Fibroblast of villous mesenchyme (primary cell): Measurements from ENCODE around the gene IL17A. TPM values are rescaled to one million over a fixed set of nuclear protein-coding genes. Genes with fewer than 3 reads are reported as not detected.

Experiments
- DNase-seq: peaks from one replicate; pipeline ENCODE4 v3.0.0-alpha.2; 2010; ENCODE audit warnings: low read depth
- H3K4me3 ChIP-seq: 2 replicates; pipeline ENCODE4 v1.5.1; 2011; ENCODE audit warnings: low read depth, mild to moderate bottlenecking, low read length
- total RNA-seq: library from RNA; depleted of rRNA; stranded (reverse); fragments of >200 nt; gene quantifications from 2 replicates; pipeline ENCODE4 v1.2.3, GENCODE V29; 2012
- TF ChIP-seq, protein P1 (sequence below): IDR thresholded peaks from 2 replicates; pipeline ENCODE4 v1.5.1; 2012; ENCODE audit warnings: low read depth, mild to moderate bottlenecking, low read length; ENCODE audit not compliant: insufficient read depth

The IL17A gene
- total RNA-seq, 1 donor: not detected

GRCh38 chr6:52155791-52156576 is 30.2 kb upstream of the IL17A start:
- DNase-seq: no peak
- H3K4me3 ChIP-seq: no peak overlapping the region
- TF ChIP-seq, protein P1, sequence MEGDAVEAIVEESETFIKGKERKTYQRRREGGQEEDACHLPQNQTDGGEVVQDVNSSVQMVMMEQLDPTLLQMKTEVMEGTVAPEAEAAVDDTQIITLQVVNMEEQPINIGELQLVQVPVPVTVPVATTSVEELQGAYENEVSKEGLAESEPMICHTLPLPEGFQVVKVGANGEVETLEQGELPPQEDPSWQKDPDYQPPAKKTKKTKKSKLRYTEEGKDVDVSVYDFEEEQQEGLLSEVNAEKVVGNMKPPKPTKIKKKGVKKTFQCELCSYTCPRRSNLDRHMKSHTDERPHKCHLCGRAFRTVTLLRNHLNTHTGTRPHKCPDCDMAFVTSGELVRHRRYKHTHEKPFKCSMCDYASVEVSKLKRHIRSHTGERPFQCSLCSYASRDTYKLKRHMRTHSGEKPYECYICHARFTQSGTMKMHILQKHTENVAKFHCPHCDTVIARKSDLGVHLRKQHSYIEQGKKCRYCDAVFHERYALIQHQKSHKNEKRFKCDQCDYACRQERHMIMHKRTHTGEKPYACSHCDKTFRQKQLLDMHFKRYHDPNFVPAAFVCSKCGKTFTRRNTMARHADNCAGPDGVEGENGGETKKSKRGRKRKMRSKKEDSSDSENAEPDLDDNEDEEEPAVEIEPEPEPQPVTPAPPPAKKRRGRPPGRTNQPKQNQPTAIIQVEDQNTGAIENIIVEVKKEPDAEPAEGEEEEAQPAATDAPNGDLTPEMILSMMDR: no peak

- TF ChIP-seq, protein P1: no peak
- H3K4me3 ChIP-seq: no peak overlapping the region
- no peak for DNase-seq
These were observed 28.8 kb upstream of the IL17A start for GRCh38 chr6:52157301-52157941.

DNA sequence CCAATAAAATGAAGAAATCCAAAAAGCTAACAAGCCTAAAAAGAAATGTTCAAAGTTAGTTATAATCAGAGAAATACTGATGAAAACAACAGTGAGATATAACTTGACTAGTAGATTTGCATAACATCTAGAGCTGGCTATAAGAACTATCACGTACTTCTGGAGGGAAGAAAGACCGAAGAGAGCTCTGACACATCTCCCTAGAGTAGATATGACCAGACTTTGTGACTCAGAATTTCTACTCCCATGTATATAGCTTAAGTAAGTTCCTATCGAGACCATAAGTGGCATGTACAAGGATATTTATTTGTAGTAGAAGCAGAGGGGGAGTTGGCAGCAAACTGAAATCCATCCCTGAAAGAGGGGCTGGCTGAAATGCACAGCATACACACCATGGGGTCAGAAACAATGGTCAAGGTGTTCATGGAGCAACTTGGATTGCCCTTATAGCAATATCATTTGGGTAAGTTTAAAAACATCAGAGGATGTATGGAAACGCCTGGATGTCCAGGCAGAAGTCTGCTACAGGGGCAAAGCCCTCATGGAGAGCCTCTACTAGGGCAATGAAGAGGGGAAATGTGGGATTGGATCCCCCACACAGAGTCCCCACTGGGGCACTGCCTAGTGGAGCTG is 25.6 kb upstream of the IL17A start:
- DNase-seq: no peak

GRCh38 chr6:52161689-52162438 is 24.3 kb upstream of the IL17A start:
- TF ChIP-seq, protein P1: no peak
- DNase-seq: no peak
- H3K4me3 ChIP-seq: no peak overlapping the region

More for the DNA sequence above, 25.6 kb upstream of the IL17A start:
- H3K4me3 ChIP-seq: no peak overlapping the region
- TF ChIP-seq, protein P1: no peak

- TF ChIP-seq, protein P1: peak; percentile 61
- DNase-seq: peak; percentile 25
- H3K4me3 ChIP-seq: no peak overlapping the region
These were observed 23.0 kb upstream of the IL17A start for GRCh38 chr6:52162940-52163908.
